A549 (cell line): ENCODE data around the gene POPDC3.

ENCODE experiments used
- CTCF ChIP-seq: fragments of >200 bp; sonication (Bioruptor Twin); formaldehyde crosslinking; IDR thresholded peaks from 3 replicates; pipeline ENCODE4 v1.5.1; 2016
- NPAS2 ChIP-seq: fragments of 250-450 bp; sonication (Bioruptor Pico); IDR thresholded peaks from 2 replicates; pipeline ENCODE4 v1.8.0; 2022; ENCODE audit warnings: mild to moderate bottlenecking, moderate library complexity, borderline replicate concordance
- POLR2A ChIP-seq: IDR thresholded peaks from 2 replicates; pipeline ENCODE4 v1.6.1; 2012; ENCODE audit warnings: mild to moderate bottlenecking, low read length
- REST ChIP-seq: fragments of 200-600 bp; sonication (generic); IDR thresholded peaks from 2 replicates; pipeline ENCODE4 v1.6.1; 2016; ENCODE audit warnings: antibody characterized with exemption, mild to moderate bottlenecking, moderate library complexity
- SREBF2 ChIP-seq: fragments of 450-650 bp; IDR thresholded peaks from 2 replicates; pipeline ENCODE4 v1.6.1; 2014; ENCODE audit warnings: mild to moderate bottlenecking, moderate library complexity
- TP53 ChIP-seq: fragments of 250-450 bp; sonication (Bioruptor Pico); IDR thresholded peaks from 2 replicates; pipeline ENCODE4 v1.5.0; 2021; ENCODE audit warnings: mild to moderate bottlenecking, moderate library complexity

- no peak for TF ChIP-seq CTCF
- TF ChIP-seq POLR2A = no peak
- no peak for TF ChIP-seq TP53 (CRISPR knock-in tag)
- TF ChIP-seq REST = no peak
- no peak for TF ChIP-seq SREBF2
- TF ChIP-seq NPAS2 = no peak
These were observed 11.9 kb downstream of the POPDC3 start for GRCh38 chr6:105167914-105168313.
